DND-41 (cell line): ENCODE data around the gene ARHGEF16.

Experiments used
- CTCF ChIP-seq: IDR thresholded peaks from 2 replicates; pipeline ENCODE4 v1.5.1; 2012; ENCODE audit warnings: borderline replicate concordance, low read length, moderate library complexity, mild to moderate bottlenecking; ENCODE audit not compliant: poor library complexity, severe bottlenecking; ENCODE audit errors: extremely low read depth
- EZH2 ChIP-seq: IDR thresholded peaks from 3 replicates; pipeline ENCODE4 v1.6.1; 2012; ENCODE audit warnings: borderline replicate concordance, low read depth, mild to moderate bottlenecking, moderate library complexity, low read length, inconsistent platforms; ENCODE audit not compliant: severe bottlenecking

GRCh38 chr1:3453891-3454810 is at the start of gene ARHGEF16:
- peak; percentile 14 for TF ChIP-seq CTCF
- no peak for TF ChIP-seq EZH2
